Neural cell (in vitro differentiated cells): Measurements from ENCODE around the gene GBX2. TPM values are rescaled to one million over a fixed set of nuclear protein-coding genes. Genes with fewer than 3 reads are reported as not detected.

Source experiments
- H2AFZ ChIP-seq: fragments of 200-600, 300-800 bp; sonication (generic), shearing (Covaris generic); 2 replicates; pipeline ENCODE4 v1.6.0; 2014; ENCODE audit warnings: low read depth, mild to moderate bottlenecking, antibody characterized with exemption, low read length, moderate library complexity
- H3F3A ChIP-seq: fragments of 200-600 bp; shearing (Covaris generic); 2 replicates; pipeline ENCODE4 v1.6.1; 2016; ENCODE audit warnings: mild to moderate bottlenecking, moderate library complexity, mixed read lengths, antibody characterized with exemption, low read length; ENCODE audit not compliant: insufficient read depth, poor library complexity, severe bottlenecking
- H3K27ac ChIP-seq: fragments of 200-600, 300-800 bp; sonication (generic), shearing (Covaris generic); 2 replicates; pipeline ENCODE4 v1.5.1; 2014; ENCODE audit warnings: mild to moderate bottlenecking, low read length, moderate library complexity
- H3K27me3 ChIP-seq: fragments of 300-800, 200-600 bp; sonication (generic), shearing (Covaris generic); 2 replicates; pipeline ENCODE4 v1.6.0; 2014; ENCODE audit warnings: mild to moderate bottlenecking, low read depth, low read length, moderate library complexity; ENCODE audit not compliant: insufficient read depth
- H3K36me3 ChIP-seq: fragments of 300-800, 200-600 bp; sonication (generic), shearing (Covaris generic); 2 replicates; pipeline ENCODE4 v1.5.1; 2014; ENCODE audit warnings: mild to moderate bottlenecking, antibody characterized with exemption, low read length, moderate library complexity; ENCODE audit not compliant: insufficient read depth
- H3K4me2 ChIP-seq: fragments of 300-800, 200-600 bp; sonication (generic), shearing (Covaris generic); 2 replicates; pipeline ENCODE4 v1.6.0; 2014; ENCODE audit warnings: mild to moderate bottlenecking, low read length
- H3K4me3 ChIP-seq: fragments of 300-800, 200-600 bp; sonication (generic), shearing (Covaris generic); 2 replicates; pipeline ENCODE4 v1.5.1; 2014; ENCODE audit warnings: mild to moderate bottlenecking, low read length, moderate library complexity
- H3K79me2 ChIP-seq: fragments of 200-600 bp; shearing (Covaris generic); replicated peaks from 2 replicates; pipeline ENCODE4 v1.6.0; 2014; ENCODE audit warnings: mild to moderate bottlenecking, low read length, moderate library complexity; ENCODE audit not compliant: insufficient read depth
- H3K9ac ChIP-seq: fragments of 300-800, 200-600 bp; sonication (generic), shearing (Covaris generic); 2 replicates; pipeline ENCODE4 v1.6.1; 2016; ENCODE audit warnings: mild to moderate bottlenecking, low read length, mixed read lengths
- H3K9me2 ChIP-seq: fragments of 200-600 bp; shearing (Covaris generic); 2 replicates; pipeline ENCODE4 v1.6.1; 2016; ENCODE audit warnings: mild to moderate bottlenecking, low read length, mixed read lengths; ENCODE audit not compliant: insufficient read depth
- H3K9me3 ChIP-seq: fragments of 200-600, 300-800 bp; sonication (generic), shearing (Covaris generic); 2 replicates; pipeline ENCODE4 v1.6.1; 2016; ENCODE audit warnings: mild to moderate bottlenecking, mixed run types, low read length, moderate library complexity, mixed read lengths
- H4K20me1 ChIP-seq: fragments of 200-600 bp; shearing (Covaris generic); 2 replicates; pipeline ENCODE4 v1.6.1; 2016; ENCODE audit warnings: mild to moderate bottlenecking, mixed run types; ENCODE audit not compliant: insufficient read depth
- EP300 ChIP-seq: fragments of 450-650 bp; conservative IDR thresholded peaks from 2 replicates; pipeline ENCODE4 v1.6.1; 2014; ENCODE audit warnings: antibody characterized with exemption, mild to moderate bottlenecking, moderate library complexity; ENCODE audit not compliant: poor library complexity, severe bottlenecking
- EZH2 ChIP-seq: fragments of 200-600, 300-800 bp; shearing (Covaris generic), sonication (generic); IDR thresholded peaks from 2 replicates; pipeline ENCODE4 v1.6.1; 2014; ENCODE audit warnings: antibody characterized with exemption, low read length, borderline replicate concordance, mild to moderate bottlenecking; ENCODE audit not compliant: insufficient read depth, poor library complexity, severe bottlenecking
- MXI1 ChIP-seq: fragments of 450-650 bp; conservative IDR thresholded peaks from 2 replicates; pipeline ENCODE4 v1.6.1; 2014; ENCODE audit warnings: antibody characterized with exemption, mild to moderate bottlenecking; ENCODE audit not compliant: poor library complexity, severe bottlenecking
- POLR2AphosphoS5 ChIP-seq: IDR thresholded peaks from 2 replicates; pipeline ENCODE4 v1.6.1; 2012
- RAD21 ChIP-seq: fragments of 450-650 bp; conservative IDR thresholded peaks from 2 replicates; pipeline ENCODE4 v1.6.1; 2014; ENCODE audit warnings: antibody characterized with exemption, mild to moderate bottlenecking, moderate library complexity
- SMC3 ChIP-seq: fragments of 450-650 bp; conservative IDR thresholded peaks from 2 replicates; pipeline ENCODE4 v1.6.1; 2014; ENCODE audit warnings: antibody characterized with exemption, mild to moderate bottlenecking, moderate library complexity; ENCODE audit not compliant: poor library complexity
- TAF1 ChIP-seq: IDR thresholded peaks from 2 replicates; pipeline ENCODE4 v1.6.1; 2012; ENCODE audit warnings: low read depth
- polyA plus RNA-seq: library from polyadenylated mRNA; depleted of rRNA; stranded (reverse); fragments of >200 nt; gene quantifications from 2 replicates; pipeline ENCODE4 v1.2.3, GENCODE V29; 2014
- TF ChIP-seq, protein P1 (sequence below): IDR thresholded peaks from 2 replicates; pipeline ENCODE4 v1.6.1; 2012; ENCODE audit warnings: borderline replicate concordance
- TF ChIP-seq, protein P2 (sequence below): fragments of 450-650 bp; IDR thresholded peaks from 2 replicates; pipeline ENCODE4 v1.5.1; 2014; ENCODE audit warnings: antibody characterized with exemption, mild to moderate bottlenecking, moderate library complexity; ENCODE audit not compliant: poor library complexity, severe bottlenecking

The GBX2 gene
- polyA plus RNA-seq, 1 donor from 2014 or later = 0.92 TPM

DNA sequence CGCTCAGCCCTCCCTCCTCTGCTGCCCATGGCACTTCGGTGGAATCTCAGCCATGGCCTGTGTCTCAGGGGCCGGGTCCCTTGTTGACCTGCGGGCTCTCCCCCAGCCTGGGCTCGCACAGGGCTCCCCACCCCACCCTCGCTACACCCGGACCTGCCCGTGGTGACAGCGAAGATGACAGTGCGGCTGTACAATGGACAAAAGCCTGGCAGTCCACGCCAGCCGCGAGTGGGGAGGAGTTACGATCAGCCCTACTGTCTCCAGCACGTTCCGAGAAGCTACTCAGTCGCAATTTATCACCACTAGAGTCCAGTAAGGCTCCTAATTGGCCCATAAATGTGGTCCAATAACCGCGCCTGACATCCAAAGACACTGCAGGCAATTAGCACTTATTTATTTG, 31.6 kb downstream of the GBX2 start:
- Histone ChIP-seq H3K27me3 (no peaks in the 10 kb centered on the region), H3K27ac (no peak overlapping the region), H3F3A (no peaks in the 10 kb centered on the region), H3K36me3 (no peaks in the 10 kb centered on the region), H3K4me3 (no peak overlapping the region), H3K9me2 (no peaks in the 10 kb centered on the region), H3K79me2 (no peaks in the 10 kb centered on the region), H3K4me2 (no peak overlapping the region), H2AFZ (no peak overlapping the region), H3K9me3 (no peaks in the 10 kb centered on the region), H3K9ac (no peak overlapping the region), H4K20me1 (no peaks in the 10 kb centered on the region)
- TF ChIP-seq SMC3 (no peak), EZH2 (no peak), POLR2AphosphoS5 (no peak), MXI1 (no peak), EP300 (no peak), RAD21 (no peak), TAF1 (no peak)
- TF ChIP-seq, protein P1, sequence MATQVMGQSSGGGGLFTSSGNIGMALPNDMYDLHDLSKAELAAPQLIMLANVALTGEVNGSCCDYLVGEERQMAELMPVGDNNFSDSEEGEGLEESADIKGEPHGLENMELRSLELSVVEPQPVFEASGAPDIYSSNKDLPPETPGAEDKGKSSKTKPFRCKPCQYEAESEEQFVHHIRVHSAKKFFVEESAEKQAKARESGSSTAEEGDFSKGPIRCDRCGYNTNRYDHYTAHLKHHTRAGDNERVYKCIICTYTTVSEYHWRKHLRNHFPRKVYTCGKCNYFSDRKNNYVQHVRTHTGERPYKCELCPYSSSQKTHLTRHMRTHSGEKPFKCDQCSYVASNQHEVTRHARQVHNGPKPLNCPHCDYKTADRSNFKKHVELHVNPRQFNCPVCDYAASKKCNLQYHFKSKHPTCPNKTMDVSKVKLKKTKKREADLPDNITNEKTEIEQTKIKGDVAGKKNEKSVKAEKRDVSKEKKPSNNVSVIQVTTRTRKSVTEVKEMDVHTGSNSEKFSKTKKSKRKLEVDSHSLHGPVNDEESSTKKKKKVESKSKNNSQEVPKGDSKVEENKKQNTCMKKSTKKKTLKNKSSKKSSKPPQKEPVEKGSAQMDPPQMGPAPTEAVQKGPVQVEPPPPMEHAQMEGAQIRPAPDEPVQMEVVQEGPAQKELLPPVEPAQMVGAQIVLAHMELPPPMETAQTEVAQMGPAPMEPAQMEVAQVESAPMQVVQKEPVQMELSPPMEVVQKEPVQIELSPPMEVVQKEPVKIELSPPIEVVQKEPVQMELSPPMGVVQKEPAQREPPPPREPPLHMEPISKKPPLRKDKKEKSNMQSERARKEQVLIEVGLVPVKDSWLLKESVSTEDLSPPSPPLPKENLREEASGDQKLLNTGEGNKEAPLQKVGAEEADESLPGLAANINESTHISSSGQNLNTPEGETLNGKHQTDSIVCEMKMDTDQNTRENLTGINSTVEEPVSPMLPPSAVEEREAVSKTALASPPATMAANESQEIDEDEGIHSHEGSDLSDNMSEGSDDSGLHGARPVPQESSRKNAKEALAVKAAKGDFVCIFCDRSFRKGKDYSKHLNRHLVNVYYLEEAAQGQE = no peak
- TF ChIP-seq, protein P2, sequence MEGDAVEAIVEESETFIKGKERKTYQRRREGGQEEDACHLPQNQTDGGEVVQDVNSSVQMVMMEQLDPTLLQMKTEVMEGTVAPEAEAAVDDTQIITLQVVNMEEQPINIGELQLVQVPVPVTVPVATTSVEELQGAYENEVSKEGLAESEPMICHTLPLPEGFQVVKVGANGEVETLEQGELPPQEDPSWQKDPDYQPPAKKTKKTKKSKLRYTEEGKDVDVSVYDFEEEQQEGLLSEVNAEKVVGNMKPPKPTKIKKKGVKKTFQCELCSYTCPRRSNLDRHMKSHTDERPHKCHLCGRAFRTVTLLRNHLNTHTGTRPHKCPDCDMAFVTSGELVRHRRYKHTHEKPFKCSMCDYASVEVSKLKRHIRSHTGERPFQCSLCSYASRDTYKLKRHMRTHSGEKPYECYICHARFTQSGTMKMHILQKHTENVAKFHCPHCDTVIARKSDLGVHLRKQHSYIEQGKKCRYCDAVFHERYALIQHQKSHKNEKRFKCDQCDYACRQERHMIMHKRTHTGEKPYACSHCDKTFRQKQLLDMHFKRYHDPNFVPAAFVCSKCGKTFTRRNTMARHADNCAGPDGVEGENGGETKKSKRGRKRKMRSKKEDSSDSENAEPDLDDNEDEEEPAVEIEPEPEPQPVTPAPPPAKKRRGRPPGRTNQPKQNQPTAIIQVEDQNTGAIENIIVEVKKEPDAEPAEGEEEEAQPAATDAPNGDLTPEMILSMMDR = no peak

DNA sequence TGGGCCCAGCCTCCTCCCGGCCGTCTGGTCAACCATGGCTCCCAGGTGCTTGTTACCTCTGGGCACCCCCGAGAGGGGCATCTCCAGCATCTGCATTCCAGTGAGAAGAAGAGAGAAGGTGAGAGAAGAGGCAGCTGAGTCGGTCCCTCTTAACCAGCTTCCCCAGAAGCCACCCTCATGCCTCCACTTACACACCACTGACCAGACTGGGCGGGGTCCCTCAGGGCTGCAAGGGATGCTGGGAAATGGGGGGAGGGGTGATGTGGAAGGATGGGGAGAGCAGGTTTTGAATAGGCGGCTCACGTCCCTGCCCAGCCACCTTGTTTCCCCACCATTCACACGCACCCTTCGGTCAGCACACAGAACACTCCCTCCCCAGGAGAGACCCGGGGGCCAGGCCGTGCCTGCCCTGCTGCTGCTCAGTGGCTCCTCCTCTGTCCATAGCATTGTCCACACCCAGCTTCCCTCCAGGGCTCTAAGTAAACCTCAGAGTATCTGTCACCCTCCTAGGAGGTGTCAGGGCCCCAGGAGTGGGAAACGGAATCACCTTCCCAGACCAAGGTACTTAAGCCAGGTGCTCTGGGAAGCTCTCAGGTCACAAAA, 34.7 kb downstream of the GBX2 start:
- Histone ChIP-seq H3K9ac (no peak overlapping the region), H3K4me3 (no peak overlapping the region), H4K20me1 (no peaks in the 10 kb centered on the region), H3F3A (no peaks in the 10 kb centered on the region), H3K9me2 (no peaks in the 10 kb centered on the region), H3K27ac (no peak overlapping the region), H3K36me3 (no peaks in the 10 kb centered on the region), H2AFZ (no peak overlapping the region), H3K79me2 (no peaks in the 10 kb centered on the region), H3K9me3 (no peaks in the 10 kb centered on the region), H3K27me3 (no peaks in the 10 kb centered on the region), H3K4me2 (no peak overlapping the region)
- TF ChIP-seq, protein P1 = no peak
- TF ChIP-seq EZH2 (no peak), SMC3 (no peak), RAD21 (no peak), MXI1 (no peak), TAF1 (no peak), EP300 (no peak), POLR2AphosphoS5 (no peak)
- TF ChIP-seq, protein P2 = no peak
